IMR-90 (cell line): ENCODE data around the gene TRNT1. TPM values are rescaled to one million over a fixed set of nuclear protein-coding genes. Genes with fewer than 3 reads are reported as not detected.

Experiments
- ATAC-seq: fragments of 200-7000 bp; cut with Tn5 transposase; 2 replicates; pipeline ENCODE4 v1.9.1; 2020; ENCODE audit warnings: low read depth, mild to moderate bottlenecking, moderate library complexity
- BruUV-seq: library from RNA; stranded (reverse); fragments of 400-500 nt; replicated peaks from 2 replicates; lab custom pipeline; 2021; lab: Mats Ljungman, UMichigan
- CTCF ChIA-PET: fragments of 300-600 bp; formaldehyde crosslinking; extraction: SDS; loops from one replicate; lab custom pipeline; 2021; ENCODE audit warnings: antibody characterized with exemption; lab: Yijun Ruan, JAX
- POLR2A ChIA-PET: fragments of 300-600 bp; sonication (Branson Sonifier 250); formaldehyde crosslinking; loops from one replicate; lab custom pipeline; 2022; ENCODE audit warnings: antibody characterized with exemption; ENCODE audit not compliant: unreplicated experiment; lab: Charles Lee
- DNase-seq: peaks from one replicate; pipeline ENCODE4 v3.0.0; 2013
- H2AFZ ChIP-seq: replicated peaks from 2 replicates; pipeline ENCODE3; 2013; ENCODE audit warnings: low read length, mild to moderate bottlenecking; ENCODE audit not compliant: poor library complexity
- H2AK5ac ChIP-seq: 2 replicates; pipeline ENCODE4 v1.6.1; 2013; ENCODE audit warnings: low read depth, low read length, inconsistent platforms
- H2AK9ac ChIP-seq: replicated peaks from 2 replicates; pipeline ENCODE3; 2013; ENCODE audit warnings: mild to moderate bottlenecking, low read depth, low read length, moderate library complexity; ENCODE audit not compliant: poor library complexity
- H2BK120ac ChIP-seq: 2 replicates; pipeline ENCODE4 v1.6.1; 2013; ENCODE audit warnings: low read depth, low read length, inconsistent platforms
- H2BK15ac ChIP-seq: 3 replicates; pipeline ENCODE4 v1.6.1; 2013; ENCODE audit warnings: low read depth, low read length, inconsistent platforms
- H2BK20ac ChIP-seq: 2 replicates; pipeline ENCODE4 v1.6.1; 2013; ENCODE audit warnings: low read depth, mild to moderate bottlenecking, inconsistent platforms, low read length, moderate library complexity
- H2BK5ac ChIP-seq: 2 replicates; pipeline ENCODE4 v1.6.1; 2013; ENCODE audit warnings: mild to moderate bottlenecking, low read depth, low read length, inconsistent platforms; ENCODE audit not compliant: poor library complexity, severe bottlenecking
- H3K14ac ChIP-seq: replicated peaks from 2 replicates; pipeline ENCODE4 v1.6.1; 2013; ENCODE audit warnings: low read depth, low read length, inconsistent platforms
- H3K18ac ChIP-seq: 2 replicates; pipeline ENCODE4 v1.6.1; 2013; ENCODE audit warnings: low read depth, low read length, control low read depth
- H3K23ac ChIP-seq: 2 replicates; pipeline ENCODE4 v1.6.1; 2013; ENCODE audit warnings: low read depth, low read length, inconsistent platforms
- H3K27ac ChIP-seq: 2 replicates; pipeline ENCODE4 v1.5.1; 2013; ENCODE audit warnings: mild to moderate bottlenecking, control low read depth, low read length; ENCODE audit not compliant: insufficient read depth
- H3K27me3 ChIP-seq: 2 replicates; pipeline ENCODE4 v1.6.1; 2013; ENCODE audit warnings: low read length; ENCODE audit not compliant: control insufficient read depth, insufficient read depth
- H3K36me3 ChIP-seq: 2 replicates; pipeline ENCODE4 v1.6.1; 2013; ENCODE audit warnings: low read length, mixed read lengths; ENCODE audit not compliant: control insufficient read depth, insufficient read depth
- H3K4ac ChIP-seq: 2 replicates; pipeline ENCODE4 v1.6.1; 2013; ENCODE audit warnings: low read depth, low read length, inconsistent platforms
- H3K4me1 ChIP-seq: 2 replicates; pipeline ENCODE4 v1.6.1; 2013; ENCODE audit warnings: low read length, mixed read lengths; ENCODE audit not compliant: control insufficient read depth, insufficient read depth
- H3K4me2 ChIP-seq: 2 replicates; pipeline ENCODE4 v1.6.1; 2013; ENCODE audit warnings: low read depth, mild to moderate bottlenecking, control low read depth, low read length, moderate library complexity
- H3K4me3 ChIP-seq: 2 replicates; pipeline ENCODE4 v1.5.1; 2013; ENCODE audit warnings: low read depth, mild to moderate bottlenecking, control low read depth, low read length, moderate library complexity; ENCODE audit not compliant: insufficient read depth
- H3K56ac ChIP-seq: 2 replicates; pipeline ENCODE4 v1.6.1; 2013; ENCODE audit warnings: low read length, inconsistent platforms; ENCODE audit not compliant: insufficient read depth; ENCODE audit errors: extremely low read depth
- H3K79me1 ChIP-seq, 2 experiments: 2 replicates each; pipeline ENCODE4 v1.6.1; 2013; ENCODE audit warnings: low read length in 2 of 2, inconsistent platforms in 1 of 2, low read depth in 1 of 2
- H3K9ac ChIP-seq: 2 replicates; pipeline ENCODE4 v1.6.1; 2013; ENCODE audit warnings: low read depth, low read length, control low read depth
- H3K9me1 ChIP-seq: 2 replicates; pipeline ENCODE4 v1.6.1; 2013; ENCODE audit warnings: low read length, inconsistent platforms; ENCODE audit not compliant: insufficient read depth
- H3K9me3 ChIP-seq: 2 replicates; pipeline ENCODE4 v1.6.1; 2013; ENCODE audit warnings: low read length; ENCODE audit not compliant: control insufficient read depth, insufficient read depth
- H4K20me1 ChIP-seq: 2 replicates; pipeline ENCODE4 v1.6.1; 2013; ENCODE audit warnings: low read length, inconsistent platforms; ENCODE audit not compliant: insufficient read depth
- H4K5ac ChIP-seq: 2 replicates; pipeline ENCODE4 v1.6.1; 2013; ENCODE audit warnings: mild to moderate bottlenecking, low read depth, low read length, control low read depth
- H4K8ac ChIP-seq, 2 experiments: 2 replicates each; pipeline ENCODE4 v1.6.1; 2013; ENCODE audit warnings: low read depth in 2 of 2, low read length in 2 of 2, control low read depth in 1 of 2, inconsistent platforms in 1 of 2
- H4K91ac ChIP-seq: 2 replicates; pipeline ENCODE4 v1.6.1; 2013; ENCODE audit warnings: low read depth, low read length, inconsistent platforms; ENCODE audit not compliant: insufficient read depth
- NFE2L2 ChIP-seq: fragments of 150-350 bp; IDR thresholded peaks from 2 replicates; pipeline ENCODE4 v1.6.1; 2016; ENCODE audit warnings: low read depth, mild to moderate bottlenecking, low read length
- POLR2A ChIP-seq: IDR thresholded peaks from 2 replicates; pipeline ENCODE4 v1.6.1; 2012; ENCODE audit warnings: mild to moderate bottlenecking, low read depth, low read length
- RFX5 ChIP-seq: IDR thresholded peaks from 2 replicates; pipeline ENCODE4 v1.8.0; 2012; ENCODE audit warnings: low read depth, mild to moderate bottlenecking, low read length, moderate library complexity
- SMC3 ChIP-seq: fragments of 150-350 bp; IDR thresholded peaks from 2 replicates; pipeline ENCODE4 v1.6.1; 2016; ENCODE audit warnings: low read depth, mild to moderate bottlenecking, antibody characterized with exemption, low read length, moderate library complexity
- WGBS, 2 experiments: methylation state at CpG; one replicate each; pipeline versions ENCODE4 v1.1.5 to v1.1.7; 2013; ENCODE audit warnings: missing lambda C conversion rate in 2 of 2; ENCODE audit not compliant: insufficient read length in 1 of 2; ENCODE audit errors: extremely low coverage in 2 of 2; 5-methylcytosine and 5-hydroxymethylcytosine counted together
- dilution Hi-C: fragments of 300-500 bp; cut with HindIII; formaldehyde crosslinking; loops from one replicate; pipeline ENCODE4 v1.14.3; 2018; ENCODE audit warnings: low sequenced_read_pairs; ENCODE audit not compliant: unreplicated experiment
- in situ Hi-C: fragments of 300-500 bp; cut with MboI; formaldehyde crosslinking; loops from 3 replicates; pipeline ENCODE4 v1.14.3; 2019; ENCODE audit warnings: low sequenced_read_pairs, inconsistent platforms, mixed read lengths
- intact Hi-C: fragments of 100-400 bp; cut with micrococcal nuclease; formaldehyde crosslinking; loops from 2 replicates; pipeline ENCODE4 v1.10.0; 2022
- polyA plus RNA-seq, 3 experiments: library from polyadenylated mRNA; depleted of rRNA; stranded (reverse); fragments of >200 nt; gene quantifications; 2 replicates each; pipeline ENCODE4 v1.2.3, GENCODE V29; 2012; ENCODE audit warnings: low replicate concordance in 1 of 3
- total RNA-seq: library from RNA; depleted of rRNA; stranded (reverse); fragments of >200 nt; gene quantifications from 2 replicates; pipeline ENCODE4 v1.2.3, GENCODE V29; 2012

Gene TRNT1
- total and polyA plus RNA-seq, 2 of the 4 experiments (the other 2 are of a cell fraction): 11.8 to 12.3 TPM

DNA sequence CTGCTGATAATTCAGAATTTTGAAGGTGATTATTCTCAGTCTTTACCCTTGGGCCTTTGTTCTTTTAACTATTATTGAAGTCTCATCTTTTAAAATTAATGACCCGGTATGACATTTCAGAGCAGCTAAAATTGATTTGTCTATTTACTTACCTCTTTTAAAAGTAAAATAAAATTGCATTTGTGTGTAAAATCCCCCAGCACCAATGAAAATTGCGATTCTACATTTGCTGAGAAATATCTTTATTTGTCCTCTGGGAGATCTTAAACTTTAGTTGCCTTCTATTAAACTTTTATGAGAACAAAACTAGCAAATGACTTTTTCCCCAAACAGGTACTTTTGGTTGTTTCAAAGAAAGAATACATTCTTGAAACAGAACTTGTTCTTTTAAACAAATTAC is 9.1 kb upstream of the TRNT1 start:
- Histone ChIP-seq H4K20me1 (no peaks in the 10 kb centered on the region), H2BK120ac (no peak overlapping the region), H2BK15ac (no peak overlapping the region), H3K18ac (no peak overlapping the region), H4K91ac (no peak overlapping the region), H2AK9ac (no peak overlapping the region), H3K9me3 (no peaks in the 10 kb centered on the region), H2AFZ (no peak overlapping the region), H2BK5ac (no peak overlapping the region), H3K4ac (no peak overlapping the region), H3K4me2 (no peak overlapping the region), H3K56ac (no peak overlapping the region), H2BK20ac (no peak overlapping the region), H3K14ac (no peak overlapping the region), H2AK5ac (no peak overlapping the region), H3K23ac (no peak overlapping the region), H3K9me1 (no peaks in the 10 kb centered on the region), H3K79me1 (no peaks in the 10 kb centered on the region), H4K5ac (no peak overlapping the region), H3K27me3 (no peaks in the 10 kb centered on the region), H3K36me3 (no peaks in the 10 kb centered on the region), H3K9ac (no peak overlapping the region), H4K8ac (no peak overlapping the region), H3K4me1 (no peaks in the 10 kb centered on the region), H3K4me3 (no peak overlapping the region), H3K27ac (no peak overlapping the region)
- BruUV-seq: no TSS peak
- TF ChIP-seq NFE2L2 (no peak), SMC3 (no peak), RFX5 (no peak), POLR2A (no peak)
- DNase-seq (no peak), ATAC-seq (no peak)
- dilution Hi-C loops (no loop called here), in situ Hi-C loops (no loop called here), intact Hi-C loops (no loop called here)
- ChIA-PET POLR2A (no interaction called here), CTCF (no interaction called here)
- no CpG with 5 or more reads among the region's 2 CpGs for WGBS, 2 experiments
